OCI-LY1 (cell line): ENCODE measurements around the gene SCN3A.

Experiments used
- H2AFZ ChIP-seq: fragments of 200-600 bp; sonication (generic), shearing (Covaris generic); 2 replicates; pipeline ENCODE4 v1.6.0; 2014; ENCODE audit warnings: antibody characterized with exemption, mild to moderate bottlenecking, low read length
- H3F3A ChIP-seq: fragments of 200-600 bp; sonication (generic), shearing (Covaris generic); 2 replicates; pipeline ENCODE4 v1.6.0; 2014; ENCODE audit warnings: mild to moderate bottlenecking, antibody characterized with exemption, low read length, moderate library complexity; ENCODE audit not compliant: insufficient read depth
- H3K27ac ChIP-seq: fragments of 200-600 bp; sonication (generic); 2 replicates; pipeline ENCODE4 v1.5.1; 2014; ENCODE audit warnings: low read length, mixed run types, mild to moderate bottlenecking, low read depth; ENCODE audit not compliant: poor library complexity, severe bottlenecking
- H3K27me3 ChIP-seq: fragments of 200-600 bp; sonication (generic); 2 replicates; pipeline ENCODE4 v1.6.0; 2014; ENCODE audit warnings: antibody characterized with exemption, mild to moderate bottlenecking, low read length, moderate library complexity; ENCODE audit not compliant: insufficient read depth
- H3K36me3 ChIP-seq: fragments of 200-600 bp; sonication (generic); 2 replicates; pipeline ENCODE4 v1.6.1; 2014; ENCODE audit warnings: mild to moderate bottlenecking, antibody characterized with exemption, low read length, moderate library complexity, mixed read lengths; ENCODE audit not compliant: insufficient read depth
- H3K4me1 ChIP-seq: fragments of 200-600 bp; sonication (generic); 2 replicates; pipeline ENCODE4 v1.5.1; 2014; ENCODE audit warnings: mild to moderate bottlenecking, low read length, moderate library complexity; ENCODE audit not compliant: insufficient read depth, severe bottlenecking
- H3K4me2 ChIP-seq: fragments of 200-600 bp; sonication (generic), shearing (Covaris generic); 2 replicates; pipeline ENCODE4 v1.6.1; 2014; ENCODE audit warnings: low read length
- H3K4me3 ChIP-seq: fragments of 200-600 bp; sonication (generic); 2 replicates; pipeline ENCODE4 v1.5.1; 2014; ENCODE audit warnings: low read length, low read depth, mild to moderate bottlenecking, mixed read lengths; ENCODE audit not compliant: poor library complexity, severe bottlenecking
- H3K79me2 ChIP-seq: fragments of 200-600 bp; shearing (Covaris generic); 2 replicates; pipeline ENCODE4 v1.6.1; 2016; ENCODE audit warnings: mixed run types, low read length, mixed read lengths; ENCODE audit not compliant: insufficient read depth
- H3K9ac ChIP-seq: fragments of 200-600 bp; sonication (generic), shearing (Covaris generic); 2 replicates; pipeline ENCODE4 v1.6.1; 2014; ENCODE audit warnings: mild to moderate bottlenecking, low read length, mixed read lengths
- H3K9me2 ChIP-seq: fragments of 200-600 bp; sonication (generic), shearing (Covaris generic); 2 replicates; pipeline ENCODE4 v1.6.1; 2014; ENCODE audit warnings: low read depth, mild to moderate bottlenecking, low read length, mixed read lengths
- H3K9me3 ChIP-seq: fragments of 200-600 bp; shearing (Covaris generic); 2 replicates; pipeline ENCODE4 v1.6.1; 2014; ENCODE audit warnings: low read length, mixed read lengths
- H4K20me1 ChIP-seq: fragments of 200-600 bp; sonication (generic), shearing (Covaris generic); 2 replicates; pipeline ENCODE4 v1.6.0; 2016; ENCODE audit warnings: mild to moderate bottlenecking, low read length; ENCODE audit not compliant: insufficient read depth
- CTCF ChIP-seq: fragments of 200-600 bp; sonication (generic), shearing (Covaris generic); IDR thresholded peaks from 2 replicates; pipeline ENCODE4 v1.5.1; 2017; ENCODE audit warnings: mild to moderate bottlenecking, antibody characterized with exemption, low read length, moderate library complexity, mixed read lengths
- EZH2 ChIP-seq: fragments of 200-600 bp; sonication (generic), shearing (Covaris generic); IDR thresholded peaks from 2 replicates; pipeline ENCODE4 v1.8.0; 2017; ENCODE audit warnings: borderline replicate concordance, mixed run types, mild to moderate bottlenecking, antibody characterized with exemption, low read length, moderate library complexity, mixed read lengths

Gene SCN3A

GRCh38 chr2:165081276-165081675 lies 122.6 kb downstream of the SCN3A start:
- Histone ChIP-seq H3K9ac (no peak overlapping the region), H3K4me1 (no peaks in the 10 kb centered on the region), H3K9me2 (no peaks in the 10 kb centered on the region), H3K79me2 (no peaks in the 10 kb centered on the region), H3K36me3 (no peaks in the 10 kb centered on the region), H3K4me3 (no peak overlapping the region), H4K20me1 (no peaks in the 10 kb centered on the region), H3F3A (no peaks in the 10 kb centered on the region), H2AFZ (no peak overlapping the region), H3K4me2 (no peak overlapping the region), H3K9me3 (0 out of 2 replicates have a peak, but pooled peaks cover 2% of the 10 kb centered on the region), H3K27me3 (no peaks in the 10 kb centered on the region), H3K27ac (no peak overlapping the region)
- TF ChIP-seq CTCF (no peak), EZH2 (no peak)

- Histone ChIP-seq H3K27me3 (no peaks in the 10 kb centered on the region), H3K4me3 (no peak overlapping the region), H3K4me2 (no peak overlapping the region), H3K4me1 (no peaks in the 10 kb centered on the region), H4K20me1 (no peaks in the 10 kb centered on the region), H2AFZ (no peak overlapping the region), H3F3A (no peaks in the 10 kb centered on the region), H3K27ac (no peak overlapping the region), H3K9me3 (0 out of 2 replicates have a peak, but pooled peaks cover 2% of the 10 kb centered on the region), H3K36me3 (no peaks in the 10 kb centered on the region), H3K9me2 (no peaks in the 10 kb centered on the region), H3K79me2 (no peaks in the 10 kb centered on the region), H3K9ac (no peak overlapping the region)
- TF ChIP-seq EZH2 (no peak), CTCF (no peak)
These were observed 124.4 kb downstream of the SCN3A start for GRCh38 chr2:165079432-165079831.

GRCh38 chr2:165078913-165079312 lies 124.9 kb downstream of the SCN3A start:
- Histone ChIP-seq H3K9me3 (0 out of 2 replicates have a peak, but pooled peaks cover 2% of the 10 kb centered on the region), H3K27me3 (no peaks in the 10 kb centered on the region), H3K4me1 (no peaks in the 10 kb centered on the region), H3K27ac (no peak overlapping the region), H3K4me2 (no peak overlapping the region), H3K36me3 (no peaks in the 10 kb centered on the region), H4K20me1 (no peaks in the 10 kb centered on the region), H3K79me2 (no peaks in the 10 kb centered on the region), H3K4me3 (no peak overlapping the region), H3K9me2 (no peaks in the 10 kb centered on the region), H2AFZ (no peak overlapping the region), H3F3A (no peaks in the 10 kb centered on the region), H3K9ac (no peak overlapping the region)
- TF ChIP-seq CTCF (no peak), EZH2 (no peak)
